ENCODE measurements around the gene SEMA5B. TPM values are rescaled to one million over a fixed set of nuclear protein-coding genes. Genes with fewer than 3 reads are reported as not detected.

The SEMA5B gene
- total RNA-seq, 1 experiment from 2014 or later, result not detected

- Mint-ChIP-seq H3K4me1 (ENCODE audit: low read depth, unreplicated experiment) (peaks cover 6% of the 10 kb centered on the region), H3K4me3 (ENCODE audit: low read depth, unreplicated experiment) (no peak overlapping the region), H3K27me3 (ENCODE audit: unreplicated experiment) (peaks cover 76% of the 10 kb centered on the region), H3K9me3 (ENCODE audit: low read depth, unreplicated experiment) (no peaks in the 10 kb centered on the region), H3K36me3 (ENCODE audit: insufficient read depth, unreplicated experiment) (no peaks in the 10 kb centered on the region), H3K27ac (ENCODE audit: unreplicated experiment) (no peak overlapping the region)
- DNase-seq, result no peak
- no peak for TF ChIP-seq CTCF (IDR thresholded peaks at IDR 0.05; ENCODE audit: unreplicated experiment)
- intact Hi-C loops (cut with micrococcal nuclease; ENCODE audit: unreplicated experiment), result no loop called here
- CTCF ChIA-PET, result no interaction called here
- no TSS peak for BruUV-seq (replicated peaks)
Measured at GRCh38 chr3:123036352-123037014, 8.9 kb upstream of the SEMA5B start.

- intact Hi-C loops (cut with micrococcal nuclease; ENCODE audit: unreplicated experiment), result no loop called here
- H3K4me3 Mint-ChIP-seq (ENCODE audit: low read depth, unreplicated experiment), result no peak overlapping the region
- H3K9me3 Mint-ChIP-seq (ENCODE audit: low read depth, unreplicated experiment), result no peaks in the 10 kb centered on the region
- CTCF ChIA-PET, result no interaction called here
- H3K27me3 Mint-ChIP-seq (ENCODE audit: unreplicated experiment), result peaks cover 62% of the 10 kb centered on the region
- peaks cover 6% of the 10 kb centered on the region for H3K4me1 Mint-ChIP-seq (ENCODE audit: low read depth, unreplicated experiment)
- H3K27ac Mint-ChIP-seq (ENCODE audit: unreplicated experiment), result no peak overlapping the region
- no peaks in the 10 kb centered on the region for H3K36me3 Mint-ChIP-seq (ENCODE audit: insufficient read depth, unreplicated experiment)
- no peak for DNase-seq
- TF ChIP-seq CTCF (IDR thresholded peaks at IDR 0.05; ENCODE audit: unreplicated experiment), result no peak
- BruUV-seq (replicated peaks), result no TSS peak
Measured at GRCh38 chr3:123034996-123035395, 7.4 kb upstream of the SEMA5B start.

GRCh38 chr3:123034120-123034519, 6.6 kb upstream of the SEMA5B start:
- TF ChIP-seq CTCF (IDR thresholded peaks at IDR 0.05; ENCODE audit: unreplicated experiment), result no peak
- peaks cover 4% of the 10 kb centered on the region for H3K4me1 Mint-ChIP-seq (ENCODE audit: low read depth, unreplicated experiment)
- peaks cover 53% of the 10 kb centered on the region for H3K27me3 Mint-ChIP-seq (ENCODE audit: unreplicated experiment)
- no peaks in the 10 kb centered on the region for H3K9me3 Mint-ChIP-seq (ENCODE audit: low read depth, unreplicated experiment)
- CTCF ChIA-PET, result no interaction called here
- H3K27ac Mint-ChIP-seq (ENCODE audit: unreplicated experiment), result no peak overlapping the region
- no peaks in the 10 kb centered on the region for H3K36me3 Mint-ChIP-seq (ENCODE audit: insufficient read depth, unreplicated experiment)
- H3K4me3 Mint-ChIP-seq (ENCODE audit: low read depth, unreplicated experiment), result no peak overlapping the region
- BruUV-seq (replicated peaks), result no TSS peak
- no peak for DNase-seq
- intact Hi-C loops (cut with micrococcal nuclease; ENCODE audit: unreplicated experiment), result no loop called here

GRCh38 chr3:123032057-123032456, 4.5 kb upstream of the SEMA5B start:
- Mint-ChIP-seq H3K27ac (ENCODE audit: unreplicated experiment) (no peak overlapping the region), H3K4me1 (ENCODE audit: low read depth, unreplicated experiment) (peaks cover 9% of the 10 kb centered on the region), H3K27me3 (ENCODE audit: unreplicated experiment) (peaks cover 34% of the 10 kb centered on the region), H3K36me3 (ENCODE audit: insufficient read depth, unreplicated experiment) (no peaks in the 10 kb centered on the region), H3K4me3 (ENCODE audit: low read depth, unreplicated experiment) (no peak overlapping the region), H3K9me3 (ENCODE audit: low read depth, unreplicated experiment) (no peaks in the 10 kb centered on the region)
- intact Hi-C loops (cut with micrococcal nuclease; ENCODE audit: unreplicated experiment), result no loop called here
- CTCF ChIA-PET, result no interaction called here
- no peak for DNase-seq
- no peak for TF ChIP-seq CTCF (IDR thresholded peaks at IDR 0.05; ENCODE audit: unreplicated experiment)
- BruUV-seq (replicated peaks), result no TSS peak

Measured in Calu3 (cell line).